Left colon (tissue), 2 donors: ENCODE data around the gene CLASP1. TPM values are rescaled to one million over a fixed set of nuclear protein-coding genes. Genes with fewer than 3 reads are reported as not detected.
A peak's percentile ranks its signal among the peaks of the same experiment; 100 is the strongest.
"Not testable (repeated sequence)": the region's sequence is repeated elsewhere in the genome, so short reads cannot be mapped to it uniquely, and the experiment has no call there.

Source experiments
- ATAC-seq: fragments of 200-7000 bp; cut with Tn5 transposase; one replicate; pipeline ENCODE4 v1.9.1; 2020; ENCODE audit warnings: mild to moderate bottlenecking, moderate library complexity
- DNase-seq, 2 donors: peaks; one replicate each; pipeline ENCODE4 v3.0.0-alpha.2; 2020
- intact Hi-C, 2 donors: fragments of 100-400 bp; cut with DNase I in 1 of 2; cut with micrococcal nuclease in 1 of 2; formaldehyde crosslinking; loops; one replicate each; pipeline versions ENCODE4 v1.11.2 to v1.14.0; 2022; cut with DNase I, micrococcal nuclease
- long read RNA-seq: library from polyadenylated mRNA; unstranded; transcript quantifications from one replicate; pipeline ENCODE4 v2.0.0, GENCODE V29; 2021
- total RNA-seq, 2 donors: library from RNA; stranded (reverse); fragmentation: NEBNext Ultra II Directional; extraction: Animal tissue kit (Norgen Biotek cat#: 25700); gene quantifications; one replicate each; pipeline ENCODE4 v1.2.1, GENCODE V29; 2021
- donor health status: DM: no; HTN: no; CAD: no.
- donor health status: DM: yes; HTN: yes; CAD: no.

Gene CLASP1
- total RNA-seq, result 10 to 100 TPM; 33.8 to 36.1 TPM
- long read RNA-seq, partial matches to known transcripts, result 2 of 3 reads
- long read RNA-seq, other reads (novel, unspliced or antisense), result 1 of 3 reads

DNA sequence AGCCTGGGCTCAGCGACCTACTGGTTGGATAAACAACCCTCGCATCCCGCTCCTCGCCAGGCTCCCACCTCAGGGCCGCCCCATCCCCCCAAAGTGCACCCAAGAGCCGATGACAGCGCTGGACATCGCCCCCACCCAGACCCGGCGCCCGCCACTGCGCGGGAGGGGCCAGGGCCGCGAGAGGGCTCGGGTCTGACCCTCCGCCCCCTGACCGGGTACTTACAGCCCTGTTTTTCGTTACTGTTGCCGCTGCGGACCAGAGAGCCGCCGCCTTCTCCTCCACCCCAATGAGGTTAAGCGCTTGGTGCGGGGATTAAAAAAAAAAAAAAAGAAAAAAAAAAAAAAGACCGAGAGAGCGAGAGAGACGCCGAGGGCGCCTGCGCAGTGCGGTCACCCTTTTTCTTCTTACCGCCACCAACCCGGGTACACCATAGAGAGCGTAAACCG is at the start of gene CLASP1:
Gene CLASP1, minus strand, starts transcription at position 314 of the 447 bp plus-strand sequence. CDS start 43,567 bp downstream, outside the sequence.
- ATAC-seq (peak; percentile 46), DNase-seq (peak in 1 of 2 donors; percentile 75)
- intact Hi-C loops, result loop anchor here in 1 of 2 donors (10.0 kb wide), 1 partner anchor 114 kb away; the partner anchor contains the start of gene RNU4ATAC

DNA sequence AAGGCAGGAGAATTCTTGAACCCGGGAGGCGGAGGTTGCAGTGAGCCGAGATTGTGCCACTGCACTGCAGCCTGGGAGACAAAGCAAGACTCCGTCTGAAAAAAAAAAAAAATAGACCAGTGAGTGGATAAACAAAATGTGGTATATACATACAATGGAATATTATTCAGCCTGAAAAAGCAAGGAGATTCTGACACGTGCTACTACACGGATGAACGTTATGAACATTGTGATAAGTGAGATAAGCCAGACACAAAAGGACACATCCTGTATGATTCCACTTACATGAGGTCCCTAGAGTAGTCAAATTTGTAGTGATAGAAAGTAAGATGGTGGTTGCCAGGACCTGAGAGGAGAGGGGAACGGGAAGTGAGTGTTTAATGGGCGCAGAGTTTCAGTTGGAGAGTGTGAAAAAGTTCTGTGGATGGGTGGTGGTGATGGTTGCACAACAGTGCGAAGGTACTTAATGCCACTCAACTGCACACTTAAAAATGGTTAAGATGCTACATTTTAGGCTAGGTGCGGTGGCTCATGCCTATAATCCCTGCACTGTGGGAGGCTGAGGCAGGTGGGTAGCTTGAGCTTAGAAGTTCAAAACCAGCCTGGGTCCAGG is 49.2 kb upstream of the CLASP1 start:
- DNase-seq (no peak), ATAC-seq (no peak)
- intact Hi-C loops, result no loop called here

GRCh38 chr2:121697108-121697631 is 47.9 kb upstream of the CLASP1 start:
- no peak for DNase-seq
- ATAC-seq, result no peak
- intact Hi-C loops, result no loop called here

DNA sequence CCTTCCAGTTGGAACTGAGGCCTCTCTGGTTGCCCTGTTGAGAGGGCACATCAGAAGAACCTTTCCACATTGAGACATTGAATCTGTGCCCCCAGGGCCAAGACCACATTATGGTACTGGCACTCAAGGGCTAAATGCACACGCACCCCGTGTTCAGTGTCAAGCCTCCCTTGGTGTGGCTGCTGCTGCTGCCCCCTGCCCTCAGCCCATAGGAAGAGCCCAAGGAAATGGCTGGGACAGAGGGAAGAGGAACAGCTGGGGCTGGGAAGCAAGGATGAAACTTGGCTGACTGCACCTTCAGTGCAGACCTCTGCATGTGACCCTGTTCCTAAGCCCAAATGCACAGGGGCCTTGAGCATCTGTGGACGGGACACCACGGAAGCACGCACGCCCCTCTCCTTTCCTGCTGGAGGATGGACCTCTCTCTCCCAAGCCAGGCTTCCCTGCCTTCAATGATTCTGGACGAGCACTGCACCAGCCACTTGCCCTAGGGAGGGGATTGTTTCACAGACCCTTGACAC is 47.2 kb upstream of the CLASP1 start:
- DNase-seq, result no peak
- ATAC-seq, result no peak
- intact Hi-C loops, result no loop called here

DNA sequence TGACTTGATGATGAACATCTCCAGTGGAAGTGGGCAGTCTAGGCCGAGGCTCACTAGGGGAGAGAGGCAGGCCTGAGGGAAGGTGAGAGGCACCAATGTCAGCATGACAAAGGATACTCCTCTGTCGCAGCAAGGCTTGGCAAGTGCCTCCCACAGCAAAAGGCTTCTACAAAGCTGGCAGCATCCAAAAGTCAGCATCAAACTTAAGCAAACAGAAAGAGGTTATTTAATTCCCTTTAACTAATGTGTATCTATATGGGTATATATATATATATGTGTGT is 45.8 kb upstream of the CLASP1 start:
- DNase-seq (no peak), ATAC-seq (no peak)
- intact Hi-C loops, result no loop called here

- DNase-seq (no peak), ATAC-seq (no peak)
- intact Hi-C loops, result no loop called here
These were observed 45.3 kb upstream of the CLASP1 start for GRCh38 chr2:121694398-121695170.

- intact Hi-C loops, DNase-seq, ATAC-seq: not testable (repeated sequence)
These were observed 41.3 kb upstream of the CLASP1 start for GRCh38 chr2:121690572-121690971.

DNA sequence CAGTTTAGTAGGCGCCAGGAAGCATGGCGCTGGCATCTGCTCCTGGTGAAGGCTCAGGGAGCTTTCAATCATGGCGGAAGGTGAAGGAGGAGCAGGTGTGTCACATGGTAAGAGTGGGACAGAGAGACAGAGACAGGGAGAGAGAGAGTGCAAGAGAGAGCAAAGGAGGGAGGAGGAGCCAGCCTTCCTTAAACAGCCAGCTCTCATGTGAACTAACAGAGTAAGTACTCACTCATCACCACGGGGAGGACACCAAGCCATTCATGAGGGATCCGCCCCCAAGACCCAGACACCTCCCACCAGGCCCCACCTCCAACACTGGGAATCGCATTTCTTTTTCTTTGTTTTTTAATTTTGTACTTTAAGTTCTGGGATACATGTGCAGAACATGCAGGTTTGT is 40.8 kb upstream of the CLASP1 start:
- intact Hi-C loops, result no loop called here

GRCh38 chr2:121689356-121689755 is 40.1 kb upstream of the CLASP1 start:
- no peak for DNase-seq
- intact Hi-C loops, result no loop called here
- ATAC-seq, result no peak

More for the DNA sequence above, 40.8 kb upstream of the CLASP1 start:
- DNase-seq (no peak), ATAC-seq (no peak)

- no peak for ATAC-seq
- no peak for DNase-seq
- intact Hi-C loops, result no loop called here
These were observed 39.6 kb upstream of the CLASP1 start for GRCh38 chr2:121688820-121689219.

DNA sequence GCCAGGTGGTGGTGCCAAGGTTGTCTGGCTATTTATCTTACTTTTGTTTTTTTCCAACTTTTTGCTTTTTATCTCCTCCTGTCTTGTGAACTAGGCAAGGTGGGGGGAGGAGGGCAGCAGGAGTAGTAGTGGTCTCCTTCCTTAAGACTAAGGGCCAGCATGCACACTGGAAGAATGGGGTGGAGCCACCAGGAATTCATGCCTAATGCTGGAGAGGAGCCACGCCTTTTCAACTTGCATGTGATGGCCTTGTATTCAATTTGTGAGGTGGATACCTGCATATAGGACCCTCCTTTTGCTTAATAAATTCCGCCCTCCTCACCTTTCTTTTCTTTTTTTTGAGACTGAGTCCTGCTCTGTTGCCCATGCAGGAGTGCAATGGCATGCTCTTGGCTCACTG is 37.6 kb upstream of the CLASP1 start:
- no peak for DNase-seq
- no peak for ATAC-seq
- intact Hi-C loops, result no loop called here

- intact Hi-C loops, result no loop called here
- DNase-seq (no peak), ATAC-seq (no peak)
These were observed 37.0 kb upstream of the CLASP1 start for GRCh38 chr2:121686218-121686617.

DNA sequence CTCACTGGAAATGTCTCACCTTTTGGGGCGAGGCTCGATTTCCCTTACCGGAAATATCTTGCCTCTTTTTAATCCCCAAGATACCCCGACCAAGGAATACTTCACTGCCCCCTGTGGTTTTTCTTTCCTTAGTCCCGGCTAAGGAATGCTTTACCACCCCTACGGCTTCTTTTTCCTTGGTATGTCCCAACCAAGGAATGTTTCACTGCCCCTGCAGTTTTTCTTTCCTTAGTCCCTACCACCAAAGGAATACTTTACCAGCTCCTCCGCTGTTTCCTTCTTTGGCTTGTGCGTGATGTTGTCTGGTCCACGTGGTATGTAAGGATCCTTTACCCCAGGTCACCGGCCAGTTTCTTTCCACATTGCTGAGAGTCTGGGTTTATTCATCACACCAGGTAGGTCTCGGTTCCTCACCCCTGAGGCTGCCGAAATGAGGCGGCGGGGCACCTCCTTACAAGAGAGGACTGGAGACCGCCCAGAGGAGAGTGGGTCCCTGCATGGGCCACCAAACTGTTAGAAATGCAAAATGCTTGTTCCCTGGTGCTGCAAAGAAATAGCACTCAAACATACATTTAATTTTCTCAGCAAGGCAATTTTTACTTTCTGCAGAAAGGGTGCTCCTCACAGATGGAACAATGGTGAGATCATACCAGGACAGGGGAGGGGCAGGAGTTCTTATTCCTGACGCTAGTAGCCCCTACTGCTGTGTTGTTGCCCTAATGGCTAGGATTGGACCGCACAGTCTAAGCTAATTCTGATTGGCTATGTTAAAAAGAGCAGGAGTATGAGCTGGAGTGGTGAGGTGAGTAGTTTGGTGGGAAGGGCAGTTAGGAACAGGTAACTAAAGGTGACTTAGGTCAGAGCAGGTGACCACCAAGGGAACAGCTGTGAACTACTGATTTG is 33.4 kb upstream of the CLASP1 start:
- intact Hi-C loops, result no loop called here
- ATAC-seq (no peak), DNase-seq (no peak)

DNA sequence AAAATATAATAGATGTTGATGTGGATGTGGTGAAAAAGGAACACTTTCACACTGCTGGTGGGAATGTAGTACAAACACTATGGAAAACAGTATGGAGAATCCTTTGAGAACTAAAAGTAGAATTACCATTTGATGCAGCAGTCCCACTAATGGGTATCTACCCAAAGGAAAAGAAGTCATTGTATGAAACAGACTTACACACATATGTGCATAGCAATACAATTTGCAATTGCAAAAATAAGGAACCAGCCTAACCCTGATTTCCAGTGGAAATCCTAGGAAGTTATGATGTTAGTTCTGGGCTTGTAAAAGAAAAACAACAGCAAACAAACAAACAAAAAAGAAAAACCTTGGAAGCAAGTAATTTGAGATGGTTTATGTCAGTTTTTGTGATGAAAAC is 28.6 kb upstream of the CLASP1 start:
- ATAC-seq, result no peak
- intact Hi-C loops, result no loop called here
- no peak for DNase-seq

DNA sequence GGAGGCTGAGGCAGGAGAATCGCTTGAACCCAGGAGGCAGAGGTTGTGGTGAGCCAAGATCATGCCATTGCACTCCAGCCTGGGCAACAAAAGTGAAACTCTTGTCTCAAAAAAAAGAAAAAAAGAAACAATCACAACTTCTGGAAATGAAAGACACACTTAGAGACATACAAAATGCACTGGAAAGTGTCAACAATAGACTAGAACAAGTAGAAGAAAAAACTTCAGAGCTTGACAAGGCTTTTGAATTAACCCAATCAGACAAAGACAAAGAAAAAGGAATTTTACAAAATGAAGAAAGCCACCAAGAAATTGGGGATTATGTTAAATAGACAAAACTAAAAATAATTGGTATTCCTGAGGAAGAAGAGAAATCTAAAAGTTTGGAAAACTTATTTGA is 22.4 kb upstream of the CLASP1 start:
- not testable (repeated sequence) for ATAC-seq

GRCh38 chr2:121670181-121670580 is 20.9 kb upstream of the CLASP1 start:
- intact Hi-C loops, result no loop called here
- DNase-seq (no peak), ATAC-seq (no peak)

More for the DNA sequence above, 22.4 kb upstream of the CLASP1 start:
- intact Hi-C loops, DNase-seq: not testable (repeated sequence)

DNA sequence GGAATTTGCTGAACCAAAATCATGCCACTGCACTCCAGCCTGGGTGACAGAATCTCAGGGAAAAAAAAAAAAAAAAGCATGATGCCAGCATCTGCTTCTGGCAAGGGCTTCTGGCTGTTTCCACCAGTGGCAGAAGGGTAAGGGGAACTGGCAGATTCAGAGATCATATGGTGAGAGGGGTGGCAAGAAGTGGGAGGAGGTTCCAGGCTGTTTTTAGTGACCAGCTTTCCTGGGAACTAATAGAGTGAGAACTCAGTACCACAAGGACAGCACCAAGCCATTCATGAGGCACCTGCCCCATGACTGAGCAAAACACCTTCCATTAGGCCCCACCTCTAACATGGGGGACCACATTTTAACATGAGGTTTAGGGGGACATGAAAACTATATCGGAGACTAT is 18.4 kb upstream of the CLASP1 start:
- intact Hi-C loops, result no loop called here
- no peak for ATAC-seq
- DNase-seq, result no peak

DNA sequence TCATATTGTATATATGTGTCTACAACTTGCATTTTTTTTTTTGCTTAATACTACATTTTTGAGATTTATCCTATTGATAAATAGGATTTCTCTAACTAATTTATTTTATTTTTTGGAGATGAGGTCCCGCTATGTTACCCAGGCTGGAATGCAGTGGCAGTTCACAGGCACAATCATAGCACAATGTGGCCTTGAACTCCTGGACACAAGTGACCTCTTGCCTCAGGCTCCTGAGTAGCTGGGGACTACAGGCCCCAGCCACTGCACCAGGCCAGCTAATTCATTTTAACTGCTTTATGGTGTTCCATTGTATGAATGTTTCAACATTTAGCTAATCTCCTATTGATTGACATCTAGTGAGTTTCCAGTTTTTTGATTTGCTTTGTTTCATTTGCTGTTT is 16.8 kb upstream of the CLASP1 start:
- intact Hi-C loops, result no loop called here
- ATAC-seq, result no peak
- DNase-seq, result no peak

DNA sequence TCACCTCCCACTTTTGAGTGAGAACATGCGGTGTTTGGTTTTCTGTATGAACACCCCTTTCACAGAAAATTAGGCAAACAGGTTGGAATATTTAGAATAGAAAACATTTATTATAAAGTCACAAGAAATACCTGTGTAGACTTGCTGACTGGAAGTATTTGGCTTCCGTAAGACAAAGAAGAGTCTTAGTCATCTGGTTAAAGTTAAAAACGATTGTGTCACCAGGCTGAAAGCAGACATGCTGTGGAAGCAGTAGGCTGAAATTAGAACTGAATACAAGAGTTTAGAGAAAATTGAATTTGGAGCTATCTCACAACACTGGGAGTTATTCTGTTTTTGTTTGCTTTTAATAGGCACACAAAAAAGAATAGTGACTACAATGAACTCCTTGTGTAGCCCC is 16.2 kb upstream of the CLASP1 start:
- DNase-seq, result no peak
- no peak for ATAC-seq
- intact Hi-C loops, result no loop called here
